Gastroesophageal sphincter (tissue), 4 donors: ENCODE results near the gene MAML3. TPM values are rescaled to one million over a fixed set of nuclear protein-coding genes. Genes with fewer than 3 reads are reported as not detected.
A peak's percentile ranks its signal among the peaks of the same experiment; 100 is the strongest.

Experiments used
- ATAC-seq: fragments of 150-250 bp; one replicate; pipeline ENCODE4 v1.9.1; 2016; ENCODE audit warnings: mild to moderate bottlenecking, moderate library complexity
- H3K27ac ChIP-seq, 4 donors: fragments of 200-600 bp; sonication (generic) in 3 of 4; 1 replicate in 3 of 4; 2 replicates in 1 of 4; pipeline ENCODE4 v1.5.1; 2016 to 2019
- H3K27me3 ChIP-seq: fragments of 200-600 bp; sonication (generic); one replicate; pipeline ENCODE4 v1.5.1; 2019
- H3K36me3 ChIP-seq, 2 donors: fragments of 200-600 bp; sonication (generic); one replicate each; pipeline ENCODE4 v1.5.1; 2019; ENCODE audit warnings: control low read depth in 1 of 2
- H3K4me1 ChIP-seq, 3 donors: fragments of 200-600 bp; sonication (generic); 1 replicate in 2 of 3; 2 replicates in 1 of 3; pipeline ENCODE4 v1.5.1; 2016 to 2019; ENCODE audit warnings: control low read depth in 2 of 3
- H3K4me3 ChIP-seq, 2 donors: fragments of 200-600 bp; sonication (generic); one replicate each; pipeline ENCODE4 v1.5.1; 2019; ENCODE audit warnings: mild to moderate bottlenecking in 1 of 2, moderate library complexity in 1 of 2
- H3K9me3 ChIP-seq, 3 donors: fragments of 200-600 bp; sonication (generic); one replicate each; pipeline ENCODE4 v1.5.1; 2017 to 2019; ENCODE audit warnings: control low read depth in 2 of 3
- EP300 ChIP-seq: sonication (generic); formaldehyde crosslinking; IDR thresholded peaks from one replicate; pipeline ENCODE4 v1.6.1; 2017; ENCODE audit warnings: antibody characterized with exemption, mild to moderate bottlenecking
- POLR2A ChIP-seq, 2 donors: fragments of 450-650 bp; IDR thresholded peaks; one replicate each; pipeline ENCODE4 v1.6.1; 2017; ENCODE audit warnings: antibody characterized with exemption in 2 of 2, mild to moderate bottlenecking in 2 of 2, moderate library complexity in 1 of 2
- POLR2AphosphoS5 ChIP-seq: sonication (generic); formaldehyde crosslinking; IDR thresholded peaks from one replicate; pipeline ENCODE4 v1.6.1; 2017; ENCODE audit warnings: antibody characterized with exemption
- WGBS, 2 donors: methylation state at CpG; one replicate each; pipeline ENCODE4 v1.1.5; 2018; ENCODE audit warnings: low coverage in 1 of 2; 5-methylcytosine and 5-hydroxymethylcytosine counted together
- total RNA-seq, 4 donors: library from RNA; depleted of rRNA; stranded (reverse); fragments of >200 nt; gene quantifications; one replicate each; pipeline ENCODE4 v1.1.0, GENCODE V29; 2016
- TF ChIP-seq, protein P1 (sequence below), 4 experiments: fragments of 200-600 bp in 2 of 4; fragments of 450-650 bp in 2 of 4; sonication (generic) in 1 of 4; IDR thresholded peaks; one replicate each; pipeline ENCODE4 v1.5.1; 2017 to 2019; ENCODE audit warnings: antibody characterized with exemption in 4 of 4, mild to moderate bottlenecking in 2 of 4, moderate library complexity in 2 of 4

MAML3 gene
- total RNA-seq, 4 donors from 2014 or later, result 5.3 to 10.6 (median 9.3) TPM

DNA sequence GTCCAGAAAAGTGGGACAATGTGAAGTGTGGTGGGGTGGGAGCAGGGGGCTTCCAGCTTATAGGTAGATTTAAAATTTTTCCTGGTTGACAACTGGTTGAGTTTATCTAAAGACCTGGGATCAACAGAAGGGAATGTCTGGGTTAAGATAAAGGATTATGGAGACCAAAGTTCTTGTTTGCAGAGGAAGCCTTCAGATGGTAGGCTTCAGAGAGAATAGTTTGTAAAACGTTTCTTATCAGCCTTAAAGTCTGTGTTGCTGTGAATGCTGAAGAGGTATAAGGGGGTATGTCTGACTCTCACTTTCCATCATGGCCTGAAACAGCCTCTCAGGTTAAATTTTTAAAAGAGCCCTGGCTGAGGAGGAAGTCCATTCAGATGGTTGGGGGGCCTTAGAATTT lies 467.9 kb downstream of the MAML3 start:
- no peak for ATAC-seq
- peaks cover 0 to 7% of the 10 kb centered on the region in 2 donors for H3K36me3 ChIP-seq
- TF ChIP-seq POLR2AphosphoS5, result no peak
- no peak for TF ChIP-seq POLR2A (IDR thresholded peaks at IDR 0.05)
- TF ChIP-seq, protein P1, sequence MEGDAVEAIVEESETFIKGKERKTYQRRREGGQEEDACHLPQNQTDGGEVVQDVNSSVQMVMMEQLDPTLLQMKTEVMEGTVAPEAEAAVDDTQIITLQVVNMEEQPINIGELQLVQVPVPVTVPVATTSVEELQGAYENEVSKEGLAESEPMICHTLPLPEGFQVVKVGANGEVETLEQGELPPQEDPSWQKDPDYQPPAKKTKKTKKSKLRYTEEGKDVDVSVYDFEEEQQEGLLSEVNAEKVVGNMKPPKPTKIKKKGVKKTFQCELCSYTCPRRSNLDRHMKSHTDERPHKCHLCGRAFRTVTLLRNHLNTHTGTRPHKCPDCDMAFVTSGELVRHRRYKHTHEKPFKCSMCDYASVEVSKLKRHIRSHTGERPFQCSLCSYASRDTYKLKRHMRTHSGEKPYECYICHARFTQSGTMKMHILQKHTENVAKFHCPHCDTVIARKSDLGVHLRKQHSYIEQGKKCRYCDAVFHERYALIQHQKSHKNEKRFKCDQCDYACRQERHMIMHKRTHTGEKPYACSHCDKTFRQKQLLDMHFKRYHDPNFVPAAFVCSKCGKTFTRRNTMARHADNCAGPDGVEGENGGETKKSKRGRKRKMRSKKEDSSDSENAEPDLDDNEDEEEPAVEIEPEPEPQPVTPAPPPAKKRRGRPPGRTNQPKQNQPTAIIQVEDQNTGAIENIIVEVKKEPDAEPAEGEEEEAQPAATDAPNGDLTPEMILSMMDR (IDR thresholded peaks at IDR 0.05), result no peak
- no peak for TF ChIP-seq EP300
- peaks cover 7 to 44% (median 11%) of the 10 kb centered on the region in 3 donors for H3K4me1 ChIP-seq
- H3K27me3 ChIP-seq, result no peaks in the 10 kb centered on the region
- H3K4me3 ChIP-seq, result no peak overlapping the region
- H3K9me3 ChIP-seq, result no peaks in the 10 kb centered on the region
- 33 to 60% methylated on average over 1 of the region's 1 CpG for WGBS, 2 donors
- peak overlapping the region in 1 of 4 donors; percentile 56 for H3K27ac ChIP-seq

DNA sequence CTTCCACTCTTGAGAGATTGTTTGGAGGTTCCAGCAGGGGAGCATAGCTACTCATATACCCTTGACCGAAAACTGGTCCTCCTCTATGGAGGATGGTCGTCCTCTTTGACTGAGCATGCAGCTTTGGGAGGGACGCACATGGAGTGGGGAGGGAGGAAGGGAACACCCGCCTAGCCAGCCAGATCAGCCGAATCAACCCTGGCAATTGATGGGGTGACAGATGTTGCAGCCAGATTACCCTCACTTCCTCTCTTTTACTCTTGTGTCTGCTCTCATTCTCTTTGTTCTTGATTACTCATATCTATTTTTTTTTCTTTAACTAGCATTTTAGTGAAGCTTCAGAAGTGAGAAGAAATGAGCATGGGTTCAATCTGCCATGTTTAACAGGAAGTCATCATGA lies 468.8 kb downstream of the MAML3 start:
- Histone ChIP-seq H3K36me3 (peaks cover 0 to 10% of the 10 kb centered on the region in 2 donors), H3K27ac (no peak overlapping the region), H3K9me3 (no peaks in the 10 kb centered on the region), H3K27me3 (no peaks in the 10 kb centered on the region), H3K4me3 (no peak overlapping the region), H3K4me1 (peaks cover 7 to 44% (median 11%) of the 10 kb centered on the region in 3 donors)
- TF ChIP-seq EP300 (no peak), POLR2A (IDR thresholded peaks at IDR 0.05) (no peak), POLR2AphosphoS5 (no peak)
- TF ChIP-seq, protein P1 (IDR thresholded peaks at IDR 0.05), result no peak
- WGBS, 2 donors, result 77% methylated on average over 4 of the region's 5 CpGs; no CpG with 5 or more reads in 1 of the 2 donors
- no peak for ATAC-seq

DNA sequence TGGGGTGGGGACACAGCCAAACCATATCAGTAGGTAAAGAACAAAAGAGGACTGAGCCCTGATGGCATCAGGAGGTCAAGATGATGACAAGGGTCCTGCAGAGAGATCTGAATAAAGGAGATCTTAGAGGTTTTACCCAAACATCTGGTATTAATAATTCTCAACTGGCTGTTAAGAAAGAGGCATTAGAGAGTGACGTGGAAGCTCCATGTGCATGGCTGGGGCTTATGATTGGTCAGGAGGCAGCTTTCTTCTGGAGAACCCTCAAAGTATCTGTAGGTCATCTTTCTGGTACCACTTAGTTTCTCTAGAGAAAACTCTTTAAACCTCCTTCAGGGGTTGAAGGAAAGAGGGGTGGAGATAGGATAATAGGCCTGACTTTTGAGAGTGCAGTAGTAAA lies 469.6 kb downstream of the MAML3 start:
- H3K27ac ChIP-seq, result no peak overlapping the region
- peaks cover 0 to 18% of the 10 kb centered on the region in 2 donors for H3K36me3 ChIP-seq
- ATAC-seq, result no peak
- H3K4me3 ChIP-seq, result no peak overlapping the region
- WGBS, 2 donors, result 86 to 88% methylated on average over 1 of the region's 1 CpG
- peaks cover 7 to 44% (median 11%) of the 10 kb centered on the region in 3 donors for H3K4me1 ChIP-seq
- no peaks in the 10 kb centered on the region for H3K9me3 ChIP-seq
- TF ChIP-seq EP300 (no peak), POLR2A (IDR thresholded peaks at IDR 0.05) (no peak), POLR2AphosphoS5 (no peak)
- TF ChIP-seq, protein P1 (IDR thresholded peaks at IDR 0.05), result no peak
- H3K27me3 ChIP-seq, result no peaks in the 10 kb centered on the region

DNA sequence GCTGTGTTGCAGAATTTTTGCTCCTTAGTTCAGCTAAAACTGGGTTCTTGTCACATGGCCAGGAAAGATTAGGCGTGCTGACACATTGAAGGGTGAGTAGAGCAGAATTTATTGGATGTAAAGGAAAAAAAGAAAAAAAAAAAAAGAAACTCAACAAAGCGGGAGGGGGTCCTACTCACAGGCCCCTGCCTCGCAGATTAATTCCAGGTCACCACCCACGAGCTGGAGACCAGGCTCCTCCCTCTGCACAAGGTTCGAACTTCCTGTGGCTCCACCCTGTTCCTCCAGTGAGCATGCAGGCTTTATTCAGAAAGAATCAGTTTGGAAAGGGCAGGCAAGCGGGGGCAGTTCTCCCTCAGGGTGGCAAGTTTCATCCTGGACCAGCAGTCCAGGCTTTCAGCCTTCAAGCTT lies 471.2 kb downstream of the MAML3 start:
- H3K36me3 ChIP-seq, result peaks cover 3 to 31% of the 10 kb centered on the region in 2 donors
- H3K4me3 ChIP-seq, result no peak overlapping the region
- H3K27me3 ChIP-seq, result no peaks in the 10 kb centered on the region
- H3K4me1 ChIP-seq, result peaks cover 7 to 44% (median 11%) of the 10 kb centered on the region in 3 donors
- WGBS, 2 donors, result 11 to 27% methylated on average over 5 to 6 of the region's 6 CpGs
- H3K27ac ChIP-seq, result peak overlapping the region in 2 of 4 donors; percentile 7 to 33
- no peaks in the 10 kb centered on the region for H3K9me3 ChIP-seq
- no peak for ATAC-seq
- TF ChIP-seq, protein P1 (IDR thresholded peaks at IDR 0.05), result no peak
- TF ChIP-seq EP300 (no peak), POLR2AphosphoS5 (no peak), POLR2A (IDR thresholded peaks at IDR 0.05) (no peak)

DNA sequence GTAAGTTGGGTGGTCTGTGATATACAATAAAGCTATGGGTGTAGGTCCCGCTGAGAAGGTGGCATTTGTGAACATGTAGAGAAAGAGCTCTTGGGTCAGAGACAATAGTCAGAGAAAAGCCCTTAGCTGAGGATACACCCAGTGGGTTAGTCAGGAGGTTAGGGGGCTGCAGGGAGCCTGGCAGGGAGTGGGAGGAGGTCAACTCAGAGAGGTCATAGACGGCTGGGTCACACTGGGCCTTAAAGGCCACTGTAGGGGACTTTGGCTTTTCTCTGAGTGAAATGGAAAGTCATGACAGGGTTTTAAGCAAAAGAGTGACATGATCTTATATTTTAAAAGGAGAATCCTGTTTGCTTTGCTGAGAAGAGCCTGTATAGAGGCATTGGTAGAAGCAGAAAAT lies 471.7 kb downstream of the MAML3 start:
- peaks cover 3 to 31% of the 10 kb centered on the region in 2 donors for H3K36me3 ChIP-seq
- H3K27me3 ChIP-seq, result no peaks in the 10 kb centered on the region
- peaks cover 7 to 40% (median 11%) of the 10 kb centered on the region in 3 donors for H3K4me1 ChIP-seq
- 50 to 78% methylated on average over 1 to 2 of the region's 2 CpGs for WGBS, 2 donors
- ATAC-seq, result no peak
- TF ChIP-seq POLR2A (IDR thresholded peaks at IDR 0.05) (no peak), EP300 (no peak), POLR2AphosphoS5 (no peak)
- TF ChIP-seq, protein P1 (IDR thresholded peaks at IDR 0.05), result no peak
- H3K27ac ChIP-seq, result peak overlapping the region in 1 of 4 donors; percentile 7
- H3K4me3 ChIP-seq, result no peak overlapping the region
- no peaks in the 10 kb centered on the region for H3K9me3 ChIP-seq
